ENCODE measurements around the gene ASXL2.

DNA sequence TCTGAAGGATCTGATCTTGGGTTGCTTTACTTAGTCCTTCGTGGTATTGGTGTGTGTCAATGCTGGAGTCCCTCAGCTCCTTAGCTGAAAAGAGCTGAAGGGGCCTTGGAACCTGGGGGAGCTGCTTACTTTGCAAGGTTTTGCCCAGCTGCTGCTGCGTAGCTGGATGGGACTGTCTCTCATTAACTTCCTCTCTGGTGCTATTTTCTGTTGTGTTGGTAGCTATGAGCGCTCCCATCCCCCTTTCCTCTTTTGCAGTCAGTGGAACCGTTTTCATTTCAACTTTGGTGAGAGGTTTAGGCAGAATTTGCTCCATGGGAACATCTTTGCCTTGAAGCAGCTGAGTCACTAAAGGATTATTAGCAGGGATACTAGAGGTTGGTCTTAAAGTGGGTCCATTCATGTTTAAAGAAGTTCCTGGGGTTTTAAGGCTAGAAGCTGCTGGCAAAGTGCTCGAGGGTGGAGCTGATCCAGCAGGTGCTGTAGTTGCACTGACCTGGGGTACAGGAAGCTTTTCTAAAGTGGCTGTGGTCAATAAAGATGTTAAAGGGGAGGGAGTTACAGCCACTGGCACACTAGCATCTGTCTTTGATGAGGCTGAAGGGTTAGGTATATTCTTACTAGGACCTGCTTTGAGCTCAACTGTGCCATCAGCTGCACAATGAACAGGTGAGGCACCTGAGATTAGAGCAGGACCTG, 135.0 kb downstream of the ASXL2 start:
- TF ChIP-seq, protein P1, sequence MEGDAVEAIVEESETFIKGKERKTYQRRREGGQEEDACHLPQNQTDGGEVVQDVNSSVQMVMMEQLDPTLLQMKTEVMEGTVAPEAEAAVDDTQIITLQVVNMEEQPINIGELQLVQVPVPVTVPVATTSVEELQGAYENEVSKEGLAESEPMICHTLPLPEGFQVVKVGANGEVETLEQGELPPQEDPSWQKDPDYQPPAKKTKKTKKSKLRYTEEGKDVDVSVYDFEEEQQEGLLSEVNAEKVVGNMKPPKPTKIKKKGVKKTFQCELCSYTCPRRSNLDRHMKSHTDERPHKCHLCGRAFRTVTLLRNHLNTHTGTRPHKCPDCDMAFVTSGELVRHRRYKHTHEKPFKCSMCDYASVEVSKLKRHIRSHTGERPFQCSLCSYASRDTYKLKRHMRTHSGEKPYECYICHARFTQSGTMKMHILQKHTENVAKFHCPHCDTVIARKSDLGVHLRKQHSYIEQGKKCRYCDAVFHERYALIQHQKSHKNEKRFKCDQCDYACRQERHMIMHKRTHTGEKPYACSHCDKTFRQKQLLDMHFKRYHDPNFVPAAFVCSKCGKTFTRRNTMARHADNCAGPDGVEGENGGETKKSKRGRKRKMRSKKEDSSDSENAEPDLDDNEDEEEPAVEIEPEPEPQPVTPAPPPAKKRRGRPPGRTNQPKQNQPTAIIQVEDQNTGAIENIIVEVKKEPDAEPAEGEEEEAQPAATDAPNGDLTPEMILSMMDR (IDR thresholded peaks at IDR 0.05) = no peak
- TF ChIP-seq, protein P2, sequence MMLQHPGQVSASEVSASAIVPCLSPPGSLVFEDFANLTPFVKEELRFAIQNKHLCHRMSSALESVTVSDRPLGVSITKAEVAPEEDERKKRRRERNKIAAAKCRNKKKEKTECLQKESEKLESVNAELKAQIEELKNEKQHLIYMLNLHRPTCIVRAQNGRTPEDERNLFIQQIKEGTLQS (CRISPR knock-in tag; conservative IDR thresholded peaks at IDR 0.05) = no peak
- TF ChIP-seq JUN (CRISPR knock-in tag; IDR thresholded peaks at IDR 0.05) (no peak), NFYB (CRISPR knock-in tag; conservative IDR thresholded peaks at IDR 0.05; ENCODE audit: low read depth) (no peak), TCF7 (CRISPR knock-in tag; IDR thresholded peaks at IDR 0.05; ENCODE audit: low read depth) (no peak), CREB1 (CRISPR knock-in tag; IDR thresholded peaks at IDR 0.05) (no peak), SMAD3 (CRISPR knock-in tag; IDR thresholded peaks at IDR 0.05; ENCODE audit: borderline replicate concordance) (no peak), ZNF263 (CRISPR knock-in tag; IDR thresholded peaks at IDR 0.05; ENCODE audit: low read depth) (no peak), NR3C1 (CRISPR knock-in tag; conservative IDR thresholded peaks at IDR 0.05; ENCODE audit: low read depth) (no peak), ZNF232 (CRISPR knock-in tag; IDR thresholded peaks at IDR 0.05) (no peak)
- TF ChIP-seq, protein P3, sequence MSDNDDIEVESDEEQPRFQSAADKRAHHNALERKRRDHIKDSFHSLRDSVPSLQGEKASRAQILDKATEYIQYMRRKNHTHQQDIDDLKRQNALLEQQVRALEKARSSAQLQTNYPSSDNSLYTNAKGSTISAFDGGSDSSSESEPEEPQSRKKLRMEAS (CRISPR knock-in tag; IDR thresholded peaks at IDR 0.05) = no peak
- TF ChIP-seq, protein P4, sequence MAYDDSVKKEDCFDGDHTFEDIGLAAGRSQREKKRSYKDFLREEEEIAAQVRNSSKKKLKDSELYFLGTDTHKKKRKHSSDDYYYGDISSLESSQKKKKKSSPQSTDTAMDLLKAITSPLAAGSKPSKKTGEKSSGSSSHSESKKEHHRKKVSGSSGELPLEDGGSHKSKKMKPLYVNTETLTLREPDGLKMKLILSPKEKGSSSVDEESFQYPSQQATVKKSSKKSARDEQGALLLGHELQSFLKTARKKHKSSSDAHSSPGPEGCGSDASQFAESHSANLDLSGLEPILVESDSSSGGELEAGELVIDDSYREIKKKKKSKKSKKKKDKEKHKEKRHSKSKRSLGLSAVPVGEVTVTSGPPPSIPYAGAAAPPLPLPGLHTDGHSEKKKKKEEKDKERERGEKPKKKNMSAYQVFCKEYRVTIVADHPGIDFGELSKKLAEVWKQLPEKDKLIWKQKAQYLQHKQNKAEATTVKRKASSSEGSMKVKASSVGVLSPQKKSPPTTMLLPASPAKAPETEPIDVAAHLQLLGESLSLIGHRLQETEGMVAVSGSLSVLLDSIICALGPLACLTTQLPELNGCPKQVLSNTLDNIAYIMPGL (CRISPR knock-in tag; IDR thresholded peaks at IDR 0.05) = no peak
- TF ChIP-seq, protein P5, sequence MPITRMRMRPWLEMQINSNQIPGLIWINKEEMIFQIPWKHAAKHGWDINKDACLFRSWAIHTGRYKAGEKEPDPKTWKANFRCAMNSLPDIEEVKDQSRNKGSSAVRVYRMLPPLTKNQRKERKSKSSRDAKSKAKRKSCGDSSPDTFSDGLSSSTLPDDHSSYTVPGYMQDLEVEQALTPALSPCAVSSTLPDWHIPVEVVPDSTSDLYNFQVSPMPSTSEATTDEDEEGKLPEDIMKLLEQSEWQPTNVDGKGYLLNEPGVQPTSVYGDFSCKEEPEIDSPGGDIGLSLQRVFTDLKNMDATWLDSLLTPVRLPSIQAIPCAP (CRISPR knock-in tag; IDR thresholded peaks at IDR 0.05) = no peak
- TF ChIP-seq, protein P6, sequence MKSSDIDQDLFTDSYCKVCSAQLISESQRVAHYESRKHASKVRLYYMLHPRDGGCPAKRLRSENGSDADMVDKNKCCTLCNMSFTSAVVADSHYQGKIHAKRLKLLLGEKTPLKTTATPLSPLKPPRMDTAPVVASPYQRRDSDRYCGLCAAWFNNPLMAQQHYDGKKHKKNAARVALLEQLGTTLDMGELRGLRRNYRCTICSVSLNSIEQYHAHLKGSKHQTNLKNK (CRISPR knock-in tag; IDR thresholded peaks at IDR 0.05) = no peak

Data from WTC11 (cell line).